ENCODE results near the gene IL13RA1.

DNA sequence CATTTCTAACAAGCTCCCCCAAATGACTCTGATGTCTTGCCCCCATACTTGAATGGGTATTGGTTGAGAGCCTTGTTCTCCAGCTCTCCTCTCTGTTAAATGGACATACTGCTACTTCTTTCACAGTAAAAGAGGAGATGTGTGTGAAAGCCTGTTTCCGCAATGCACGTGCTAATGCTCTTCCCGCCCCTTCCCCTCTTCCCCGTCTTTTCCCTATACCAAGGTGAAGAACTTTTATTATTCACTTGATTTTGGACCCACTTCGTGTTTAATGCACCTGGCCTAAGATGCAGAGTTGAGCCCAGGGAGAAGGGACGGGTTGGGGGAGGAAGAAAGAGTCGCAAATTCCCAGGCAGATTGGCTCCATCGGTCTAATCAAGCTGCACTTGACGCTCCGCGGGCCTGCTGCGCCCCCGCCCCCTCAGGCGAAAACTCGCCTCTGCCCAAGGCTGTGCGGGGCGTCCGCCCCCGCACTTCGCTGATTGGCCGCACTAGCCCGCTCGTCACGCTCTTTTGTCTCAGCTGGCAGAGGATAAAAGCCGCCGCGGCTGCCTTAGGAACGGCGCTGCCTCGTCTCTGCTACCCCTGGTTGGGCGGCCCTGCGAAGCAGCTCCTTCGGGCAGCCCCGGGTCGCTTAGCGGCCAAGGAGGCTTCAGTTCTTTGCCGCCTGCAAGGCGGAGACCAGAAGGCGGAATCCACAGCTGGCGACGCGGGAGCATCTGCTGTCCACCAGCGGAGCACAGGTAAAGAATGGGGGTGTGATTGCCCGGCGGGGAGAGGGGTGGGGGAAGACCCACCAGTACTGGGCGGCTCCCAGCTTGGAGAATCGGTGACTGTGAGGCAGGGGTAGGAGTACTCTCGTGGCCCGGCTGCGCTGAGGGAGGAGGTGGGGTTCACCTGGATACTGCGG is 96.1 kb downstream of the IL13RA1 start, which contains the start of gene ZCCHC12:
- TF ChIP-seq, protein P1, sequence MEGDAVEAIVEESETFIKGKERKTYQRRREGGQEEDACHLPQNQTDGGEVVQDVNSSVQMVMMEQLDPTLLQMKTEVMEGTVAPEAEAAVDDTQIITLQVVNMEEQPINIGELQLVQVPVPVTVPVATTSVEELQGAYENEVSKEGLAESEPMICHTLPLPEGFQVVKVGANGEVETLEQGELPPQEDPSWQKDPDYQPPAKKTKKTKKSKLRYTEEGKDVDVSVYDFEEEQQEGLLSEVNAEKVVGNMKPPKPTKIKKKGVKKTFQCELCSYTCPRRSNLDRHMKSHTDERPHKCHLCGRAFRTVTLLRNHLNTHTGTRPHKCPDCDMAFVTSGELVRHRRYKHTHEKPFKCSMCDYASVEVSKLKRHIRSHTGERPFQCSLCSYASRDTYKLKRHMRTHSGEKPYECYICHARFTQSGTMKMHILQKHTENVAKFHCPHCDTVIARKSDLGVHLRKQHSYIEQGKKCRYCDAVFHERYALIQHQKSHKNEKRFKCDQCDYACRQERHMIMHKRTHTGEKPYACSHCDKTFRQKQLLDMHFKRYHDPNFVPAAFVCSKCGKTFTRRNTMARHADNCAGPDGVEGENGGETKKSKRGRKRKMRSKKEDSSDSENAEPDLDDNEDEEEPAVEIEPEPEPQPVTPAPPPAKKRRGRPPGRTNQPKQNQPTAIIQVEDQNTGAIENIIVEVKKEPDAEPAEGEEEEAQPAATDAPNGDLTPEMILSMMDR (IDR thresholded peaks at IDR 0.05 in 2 of 3, conservative IDR thresholded peaks at IDR 0.05 in 1 of 3; ENCODE audit: borderline replicate concordance in 1 of 3, insufficient read depth in 1 of 3, low read depth in 2 of 3, low read length in 2 of 3): no peak
- TF ChIP-seq, protein P2, sequence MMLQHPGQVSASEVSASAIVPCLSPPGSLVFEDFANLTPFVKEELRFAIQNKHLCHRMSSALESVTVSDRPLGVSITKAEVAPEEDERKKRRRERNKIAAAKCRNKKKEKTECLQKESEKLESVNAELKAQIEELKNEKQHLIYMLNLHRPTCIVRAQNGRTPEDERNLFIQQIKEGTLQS (IDR thresholded peaks at IDR 0.05): no peak
- TF ChIP-seq JUND (IDR thresholded peaks at IDR 0.05) (no peak), EGR1 (IDR thresholded peaks at IDR 0.05; ENCODE audit: low read depth) (peak; percentile 95), POLR2A (IDR thresholded peaks at IDR 0.05; ENCODE audit: borderline replicate concordance, extremely low read depth, insufficient read depth, insufficient read length) (no peak), SP1 (IDR thresholded peaks at IDR 0.05; ENCODE audit: low read depth) (no peak), ZFX (IDR thresholded peaks at IDR 0.05) (no peak), ZNF274 (IDR thresholded peaks at IDR 0.05; ENCODE audit: low read depth, low read length) (no peak), POLR2AphosphoS5 (IDR thresholded peaks at IDR 0.05; ENCODE audit: low read depth, low read length) (no peak), CEBPB (IDR thresholded peaks at IDR 0.05; ENCODE audit: low read depth) (no peak)
- TF ChIP-seq, protein P3, sequence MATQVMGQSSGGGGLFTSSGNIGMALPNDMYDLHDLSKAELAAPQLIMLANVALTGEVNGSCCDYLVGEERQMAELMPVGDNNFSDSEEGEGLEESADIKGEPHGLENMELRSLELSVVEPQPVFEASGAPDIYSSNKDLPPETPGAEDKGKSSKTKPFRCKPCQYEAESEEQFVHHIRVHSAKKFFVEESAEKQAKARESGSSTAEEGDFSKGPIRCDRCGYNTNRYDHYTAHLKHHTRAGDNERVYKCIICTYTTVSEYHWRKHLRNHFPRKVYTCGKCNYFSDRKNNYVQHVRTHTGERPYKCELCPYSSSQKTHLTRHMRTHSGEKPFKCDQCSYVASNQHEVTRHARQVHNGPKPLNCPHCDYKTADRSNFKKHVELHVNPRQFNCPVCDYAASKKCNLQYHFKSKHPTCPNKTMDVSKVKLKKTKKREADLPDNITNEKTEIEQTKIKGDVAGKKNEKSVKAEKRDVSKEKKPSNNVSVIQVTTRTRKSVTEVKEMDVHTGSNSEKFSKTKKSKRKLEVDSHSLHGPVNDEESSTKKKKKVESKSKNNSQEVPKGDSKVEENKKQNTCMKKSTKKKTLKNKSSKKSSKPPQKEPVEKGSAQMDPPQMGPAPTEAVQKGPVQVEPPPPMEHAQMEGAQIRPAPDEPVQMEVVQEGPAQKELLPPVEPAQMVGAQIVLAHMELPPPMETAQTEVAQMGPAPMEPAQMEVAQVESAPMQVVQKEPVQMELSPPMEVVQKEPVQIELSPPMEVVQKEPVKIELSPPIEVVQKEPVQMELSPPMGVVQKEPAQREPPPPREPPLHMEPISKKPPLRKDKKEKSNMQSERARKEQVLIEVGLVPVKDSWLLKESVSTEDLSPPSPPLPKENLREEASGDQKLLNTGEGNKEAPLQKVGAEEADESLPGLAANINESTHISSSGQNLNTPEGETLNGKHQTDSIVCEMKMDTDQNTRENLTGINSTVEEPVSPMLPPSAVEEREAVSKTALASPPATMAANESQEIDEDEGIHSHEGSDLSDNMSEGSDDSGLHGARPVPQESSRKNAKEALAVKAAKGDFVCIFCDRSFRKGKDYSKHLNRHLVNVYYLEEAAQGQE (IDR thresholded peaks at IDR 0.05; ENCODE audit: low read depth): no peak
